CD4-positive, alpha-beta T cell treated with Interleukin-15 for 1 hour (primary cell): Measurements from ENCODE around the gene IQCH.

Experiments
- DNase-seq: peaks from one replicate; pipeline ENCODE4 v3.0.0-alpha.2; 2020

The IQCH gene

DNA sequence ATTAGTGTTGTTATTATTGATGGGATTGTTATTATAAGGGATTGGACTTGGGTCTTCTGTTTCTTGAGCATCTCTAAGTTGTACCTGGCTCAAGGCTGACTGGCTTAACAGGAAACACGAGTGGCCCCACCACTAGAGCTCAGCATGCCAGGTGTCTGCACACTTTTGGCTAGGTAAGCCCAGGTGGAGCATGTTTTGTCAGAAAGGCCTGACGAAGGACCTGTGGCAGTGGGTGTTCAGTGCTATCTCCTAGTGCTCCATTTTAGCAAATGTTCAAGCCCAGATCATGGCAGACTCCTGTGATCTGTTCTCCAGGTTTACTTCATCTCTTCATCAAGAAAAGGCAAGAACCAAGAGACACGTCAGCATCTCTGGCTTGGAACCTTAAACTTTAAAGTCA lies 291.3 kb downstream of the IQCH start:
- DNase-seq, result no peak

DNA sequence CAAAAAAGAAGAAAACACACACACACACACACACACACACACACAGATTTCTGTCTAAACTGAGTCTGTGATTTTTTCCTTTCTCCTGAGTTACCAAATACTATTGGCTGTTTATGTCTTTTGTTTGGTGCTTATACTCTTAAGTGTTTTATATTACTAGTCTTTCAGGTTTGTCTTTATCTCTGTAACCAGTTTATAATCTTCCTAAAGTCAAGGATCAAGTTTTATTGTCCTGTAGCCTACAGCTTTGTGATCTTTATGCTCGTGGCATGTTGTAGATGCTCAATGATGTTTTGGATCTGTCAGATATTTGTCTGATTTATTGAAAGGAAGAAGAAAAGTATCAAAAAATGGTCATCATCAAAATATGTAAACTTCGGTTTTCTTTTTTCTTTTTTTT lies 292.5 kb downstream of the IQCH start:
- DNase-seq, result no peak

DNA sequence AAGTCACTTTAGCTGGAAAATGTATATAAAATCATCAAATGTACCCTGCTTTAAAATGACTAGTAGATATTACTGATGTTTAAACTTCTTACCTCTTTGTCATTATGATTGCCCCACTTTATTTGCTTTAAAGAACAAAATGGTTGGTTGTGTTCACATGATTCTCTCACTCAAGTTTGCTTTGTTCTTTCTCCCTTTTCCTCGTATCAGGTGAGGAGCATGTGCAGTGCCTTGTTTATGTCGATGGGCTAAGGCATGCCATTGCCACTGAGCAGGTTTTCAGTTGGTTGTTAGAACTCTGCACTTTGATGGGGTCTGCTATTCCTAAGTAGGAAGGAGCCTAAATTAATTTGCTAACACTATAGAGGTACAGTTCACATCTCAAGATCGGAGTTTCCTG lies 293.2 kb downstream of the IQCH start:
- no peak for DNase-seq

DNA sequence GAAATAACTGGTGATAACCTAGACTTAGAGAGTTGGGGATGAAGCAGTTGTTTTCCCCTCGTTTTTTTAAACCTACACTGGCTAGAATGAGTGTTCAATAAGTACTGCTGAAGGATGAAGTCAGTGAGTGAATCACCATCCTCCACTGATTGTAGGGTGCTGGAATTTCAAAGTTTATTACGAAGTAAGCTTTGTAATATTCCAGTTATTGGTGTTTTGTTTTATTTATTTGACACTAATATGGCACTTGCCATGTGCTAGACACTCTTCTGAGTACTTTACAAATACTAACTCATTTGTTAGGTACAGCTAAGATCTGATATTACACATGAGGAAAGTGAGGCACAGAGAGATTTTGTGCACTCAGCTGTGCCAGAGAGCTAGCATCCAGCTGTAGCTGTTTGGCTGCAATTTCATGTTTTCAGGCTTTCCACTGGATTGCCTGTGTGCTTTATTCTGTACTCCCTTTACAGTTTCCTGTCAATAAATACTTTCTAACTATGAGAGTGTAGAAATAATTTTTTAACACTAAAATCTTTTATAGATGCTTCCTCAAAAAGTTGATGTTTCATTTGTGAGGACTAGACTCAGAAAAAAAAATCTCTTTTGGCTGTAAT lies 293.8 kb downstream of the IQCH start:
- no peak for DNase-seq

DNA sequence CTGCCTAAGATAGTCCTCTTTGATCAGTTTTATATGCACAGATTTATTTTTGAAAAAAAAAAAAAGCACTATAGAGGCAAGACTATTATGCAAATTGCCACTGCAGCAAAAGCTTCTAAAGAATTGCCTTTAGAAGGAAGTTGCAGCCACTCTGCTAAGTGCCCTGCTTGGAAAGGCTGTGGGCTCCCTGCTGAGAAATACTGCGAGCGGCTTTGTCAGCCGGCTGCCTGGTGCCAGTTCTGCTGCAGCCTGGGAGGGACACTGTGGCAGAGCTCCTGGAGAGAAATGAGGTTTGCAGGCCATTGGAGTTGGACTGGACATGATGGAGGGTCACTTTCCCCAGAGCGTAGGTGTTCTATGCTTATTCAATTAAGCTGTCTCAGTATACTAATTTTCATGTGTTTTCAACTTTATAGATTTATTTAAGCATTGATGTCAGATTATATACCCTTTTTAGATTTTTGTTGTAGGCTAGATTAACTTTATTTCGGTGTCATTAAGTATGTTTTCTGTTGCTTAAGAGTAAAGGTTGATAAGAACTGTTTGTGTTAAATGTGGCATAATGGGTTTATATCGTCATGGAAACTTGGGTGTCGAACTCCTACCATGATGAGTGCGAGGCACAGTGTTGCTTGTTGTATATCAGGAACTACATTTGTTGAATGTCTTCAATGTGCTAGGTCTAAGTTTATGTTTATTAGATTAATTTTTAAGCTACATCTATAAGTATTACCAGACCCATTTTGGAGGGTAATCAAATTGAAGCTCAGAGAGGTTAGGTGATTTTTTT lies 294.5 kb downstream of the IQCH start:
- DNase-seq, result no peak

DNA sequence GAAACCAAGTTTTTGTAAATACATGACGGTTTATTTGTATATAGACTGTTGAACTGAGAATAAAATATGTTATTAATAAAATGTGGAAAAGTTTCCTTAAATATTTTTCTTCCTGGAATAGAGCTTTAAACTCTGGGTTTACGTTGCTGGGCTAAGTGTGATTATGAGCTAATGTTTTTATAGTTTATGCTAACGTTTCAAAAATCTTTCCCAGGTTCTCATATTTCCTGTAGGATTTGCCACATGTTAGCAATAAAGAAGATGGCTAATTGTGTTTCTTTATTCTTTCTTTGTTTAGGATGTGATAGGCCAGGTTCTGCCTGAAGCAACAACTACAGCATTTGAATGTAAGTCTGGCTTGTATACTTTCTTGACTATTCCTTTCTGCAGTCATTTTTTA lies 295.1 kb downstream of the IQCH start:
- DNase-seq, result no peak

DNA sequence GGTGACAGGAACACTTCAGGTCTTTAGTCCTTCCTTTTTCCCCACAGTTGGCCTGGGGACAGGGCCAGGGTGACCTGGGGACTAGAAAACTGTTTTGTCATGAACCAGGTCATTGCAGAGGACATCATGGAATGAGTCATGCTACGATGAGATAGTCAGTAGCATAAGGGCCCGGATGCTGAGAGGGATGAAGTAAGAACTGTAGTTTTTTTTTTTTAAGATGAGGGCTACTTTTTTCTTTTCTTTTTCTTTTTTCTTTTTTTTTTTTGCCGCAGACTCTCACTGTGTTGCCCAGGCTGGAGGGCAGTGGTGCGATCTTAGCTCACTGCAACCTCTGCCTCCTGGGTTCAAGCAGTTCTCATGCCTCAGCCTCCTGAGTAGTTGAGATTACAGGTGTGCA lies 295.9 kb downstream of the IQCH start:
- no peak for DNase-seq

DNA sequence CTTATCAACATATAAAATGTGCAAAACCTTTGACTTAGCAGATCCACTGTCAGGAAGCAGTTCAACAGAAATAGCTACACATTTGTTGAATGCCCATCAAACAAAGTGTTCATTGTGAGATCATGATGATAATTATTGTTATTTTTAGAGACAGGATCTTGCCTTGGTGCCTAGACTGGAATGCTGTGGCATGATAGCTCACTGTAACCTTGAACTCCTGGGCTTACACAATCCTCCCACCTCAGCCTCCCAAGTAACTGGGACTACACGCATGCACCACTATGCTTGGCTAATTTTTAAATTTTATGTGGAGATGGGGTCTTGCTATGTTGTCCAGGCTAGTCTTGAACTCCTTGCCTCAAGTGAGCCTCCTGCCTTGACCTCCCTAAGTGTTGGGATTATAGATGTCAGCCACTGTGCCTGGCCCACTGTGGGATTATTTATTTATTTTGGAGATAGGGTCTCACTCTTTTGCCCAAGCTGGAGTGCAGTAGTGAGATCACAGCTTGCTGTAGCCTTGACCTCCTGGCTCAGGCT lies 296.7 kb downstream of the IQCH start:
- DNase-seq, result no peak
